ENCODE results near the gene SLC43A3. TPM values are rescaled to one million over a fixed set of nuclear protein-coding genes. Genes with fewer than 3 reads are reported as not detected.
A peak's percentile ranks its signal among the peaks of the same experiment; 100 is the strongest.
"Not testable (repeated sequence)": the region's sequence is repeated elsewhere in the genome, so short reads cannot be mapped to it uniquely, and the experiment has no call there.

SLC43A3 gene
- total RNA-seq, 1 donor, result 74.3 TPM

DNA sequence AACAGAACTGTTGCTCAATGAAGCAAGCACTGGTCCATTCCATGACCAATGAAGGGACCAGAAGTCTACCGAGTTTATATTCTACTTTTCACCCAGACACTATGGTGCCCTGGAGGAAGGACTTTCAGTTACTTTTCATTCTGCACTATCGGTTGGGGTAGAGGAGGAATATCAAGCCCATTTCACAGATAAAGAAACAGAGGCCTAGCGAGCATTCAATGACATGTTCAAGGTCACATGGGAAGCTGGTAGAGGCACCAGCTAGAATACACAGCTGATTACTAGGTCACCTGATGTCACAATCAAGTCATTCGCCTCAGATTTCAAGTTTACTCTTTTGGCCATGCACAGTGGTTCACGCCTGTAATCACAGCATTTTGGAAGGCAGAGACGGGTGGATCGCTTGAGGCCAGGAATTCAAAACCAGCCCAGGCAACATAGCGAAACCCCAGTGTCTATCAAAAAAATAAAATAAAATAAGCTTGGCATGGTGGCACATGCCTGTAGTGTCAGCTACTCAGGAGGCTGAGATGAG, 18.9 kb downstream of the SLC43A3 start:
- H3K4me3 ChIP-seq (ENCODE audit: low read depth, low read length), result no peak overlapping the region
- DNase-seq (ENCODE audit: low read depth), result no peak
- TF ChIP-seq, protein P1, sequence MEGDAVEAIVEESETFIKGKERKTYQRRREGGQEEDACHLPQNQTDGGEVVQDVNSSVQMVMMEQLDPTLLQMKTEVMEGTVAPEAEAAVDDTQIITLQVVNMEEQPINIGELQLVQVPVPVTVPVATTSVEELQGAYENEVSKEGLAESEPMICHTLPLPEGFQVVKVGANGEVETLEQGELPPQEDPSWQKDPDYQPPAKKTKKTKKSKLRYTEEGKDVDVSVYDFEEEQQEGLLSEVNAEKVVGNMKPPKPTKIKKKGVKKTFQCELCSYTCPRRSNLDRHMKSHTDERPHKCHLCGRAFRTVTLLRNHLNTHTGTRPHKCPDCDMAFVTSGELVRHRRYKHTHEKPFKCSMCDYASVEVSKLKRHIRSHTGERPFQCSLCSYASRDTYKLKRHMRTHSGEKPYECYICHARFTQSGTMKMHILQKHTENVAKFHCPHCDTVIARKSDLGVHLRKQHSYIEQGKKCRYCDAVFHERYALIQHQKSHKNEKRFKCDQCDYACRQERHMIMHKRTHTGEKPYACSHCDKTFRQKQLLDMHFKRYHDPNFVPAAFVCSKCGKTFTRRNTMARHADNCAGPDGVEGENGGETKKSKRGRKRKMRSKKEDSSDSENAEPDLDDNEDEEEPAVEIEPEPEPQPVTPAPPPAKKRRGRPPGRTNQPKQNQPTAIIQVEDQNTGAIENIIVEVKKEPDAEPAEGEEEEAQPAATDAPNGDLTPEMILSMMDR (IDR thresholded peaks at IDR 0.05; ENCODE audit: insufficient read depth, low read length), result no peak

DNA sequence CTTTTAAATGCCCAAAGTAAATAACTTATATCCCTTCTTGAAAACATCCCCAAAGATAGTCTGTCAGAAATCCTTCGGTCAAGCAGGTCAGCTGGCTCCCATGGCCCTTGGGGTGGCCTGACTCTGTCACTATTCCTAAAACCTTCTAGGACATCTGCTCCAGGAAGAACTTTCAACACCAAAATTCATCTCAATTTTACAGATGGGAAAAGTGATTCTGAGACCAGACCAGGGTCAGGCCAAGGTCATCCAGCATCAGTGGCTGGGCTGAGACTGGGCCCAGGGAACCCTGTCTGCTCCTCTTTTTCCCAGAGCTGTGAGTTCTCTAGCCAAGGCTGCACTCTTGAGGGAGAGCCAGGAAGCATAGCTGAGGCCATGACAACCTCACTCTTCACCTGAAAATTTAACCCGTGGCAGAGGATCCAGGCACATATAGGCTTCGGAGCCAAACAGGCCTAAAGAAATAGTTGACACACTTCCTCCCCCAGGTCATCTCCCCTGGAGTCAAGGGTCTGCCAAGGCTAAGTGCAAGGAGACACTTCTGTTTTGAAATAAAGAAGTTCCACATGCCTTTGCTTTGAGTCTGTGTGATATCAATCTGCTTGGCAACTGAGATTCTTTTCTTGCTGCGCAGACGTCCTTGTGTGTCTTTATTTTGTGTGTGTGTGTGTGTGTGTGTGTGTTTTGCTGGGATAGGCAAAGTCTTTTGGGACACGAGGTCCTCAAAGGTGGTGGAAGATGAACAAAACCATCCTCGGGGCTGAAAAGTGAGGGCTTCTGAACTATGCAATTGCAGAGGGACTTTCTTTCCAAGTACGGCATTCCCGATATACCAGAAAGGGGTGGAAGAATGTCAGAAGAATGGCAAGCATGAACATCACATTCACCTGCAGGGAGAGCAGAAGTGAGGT, 19.7 kb downstream of the SLC43A3 start:
- DNase-seq (ENCODE audit: low read depth), result no peak
- no peak overlapping the region for H3K4me3 ChIP-seq (ENCODE audit: low read depth, low read length)
- TF ChIP-seq, protein P1 (IDR thresholded peaks at IDR 0.05; ENCODE audit: insufficient read depth, low read length), result no peak

DNA sequence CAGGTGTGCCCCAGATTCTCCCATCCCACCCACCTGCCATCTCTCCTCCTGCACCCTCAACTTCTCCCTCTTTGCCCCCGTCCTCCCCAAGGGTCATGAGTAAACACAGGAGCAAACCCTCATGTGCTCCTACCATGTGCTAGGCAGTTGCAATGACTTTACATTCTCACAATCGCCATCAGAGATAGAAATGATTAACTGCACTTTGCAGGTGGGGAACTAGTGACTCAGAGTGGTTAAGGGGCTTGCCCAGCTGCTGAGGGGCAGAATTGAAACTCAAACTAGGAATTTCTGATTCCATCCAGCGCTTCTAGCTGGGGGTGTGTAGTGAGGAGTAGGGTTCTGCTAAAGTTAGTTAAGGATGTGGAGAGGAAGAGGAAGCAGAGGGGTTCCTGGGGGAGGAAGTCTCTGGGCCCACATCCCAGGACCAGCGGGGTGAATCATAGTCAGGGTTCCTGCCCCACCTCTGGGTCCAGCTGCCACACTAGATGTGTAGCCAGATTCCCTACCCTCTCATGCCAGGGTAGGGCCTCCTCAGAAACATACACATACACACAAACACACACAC, 20.5 kb downstream of the SLC43A3 start:
- H3K4me3 ChIP-seq (ENCODE audit: low read depth, low read length), result no peak overlapping the region
- TF ChIP-seq, protein P1 (IDR thresholded peaks at IDR 0.05; ENCODE audit: insufficient read depth, low read length), result no peak
- peak; percentile 15 for DNase-seq (ENCODE audit: low read depth)

DNA sequence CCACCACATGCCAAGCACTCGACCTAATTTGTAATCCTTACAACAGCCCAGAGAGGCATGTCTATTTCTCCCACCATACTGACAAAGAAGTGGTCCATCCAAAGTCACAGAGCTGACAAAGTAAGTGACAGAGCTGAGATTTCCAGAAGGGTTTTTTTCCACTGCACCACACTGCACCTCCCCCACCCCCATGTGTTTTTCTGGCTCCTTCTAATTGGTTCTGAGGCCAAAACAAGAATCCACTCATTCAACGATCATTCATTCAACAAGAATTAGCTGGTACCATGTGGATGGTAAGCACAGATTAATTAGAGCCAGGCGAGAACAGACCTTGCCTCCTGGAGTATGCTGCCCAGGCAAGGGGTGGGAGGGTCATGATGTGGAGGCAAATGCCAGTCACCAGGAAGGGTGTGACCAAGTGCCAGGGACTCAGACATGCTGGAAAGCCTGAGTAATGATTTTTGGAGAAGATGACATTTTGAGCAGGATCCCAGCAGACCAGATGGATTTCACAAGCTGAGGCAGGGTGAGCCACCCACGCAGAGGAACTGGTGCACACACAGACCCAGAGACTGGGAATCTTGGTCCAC, 21.6 kb downstream of the SLC43A3 start:
- DNase-seq (ENCODE audit: low read depth), result no peak
- no peak overlapping the region for H3K4me3 ChIP-seq (ENCODE audit: low read depth, low read length)
- TF ChIP-seq, protein P1 (IDR thresholded peaks at IDR 0.05; ENCODE audit: insufficient read depth, low read length), result no peak

DNA sequence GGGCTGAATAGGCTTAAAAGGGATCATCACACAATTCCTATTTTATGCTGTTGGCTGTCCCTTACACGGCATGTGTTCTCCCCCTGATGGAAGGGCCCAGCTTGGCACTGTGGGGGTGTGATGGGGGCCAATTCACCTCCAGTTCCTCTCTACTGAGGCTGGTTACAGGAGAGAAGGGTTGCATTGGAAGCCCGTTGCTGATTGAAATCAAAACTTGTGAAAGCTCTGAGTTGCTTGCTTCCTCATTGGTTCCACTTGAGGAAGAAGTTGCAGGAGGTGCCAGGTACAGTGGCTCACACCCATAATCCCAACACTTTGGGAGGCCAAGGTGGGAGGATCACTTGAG, 23.1 kb downstream of the SLC43A3 start:
- H3K4me3 ChIP-seq (ENCODE audit: low read depth, low read length), result no peak overlapping the region
- TF ChIP-seq, protein P1 (IDR thresholded peaks at IDR 0.05; ENCODE audit: insufficient read depth, low read length), result no peak
- no peak for DNase-seq (ENCODE audit: low read depth)

DNA sequence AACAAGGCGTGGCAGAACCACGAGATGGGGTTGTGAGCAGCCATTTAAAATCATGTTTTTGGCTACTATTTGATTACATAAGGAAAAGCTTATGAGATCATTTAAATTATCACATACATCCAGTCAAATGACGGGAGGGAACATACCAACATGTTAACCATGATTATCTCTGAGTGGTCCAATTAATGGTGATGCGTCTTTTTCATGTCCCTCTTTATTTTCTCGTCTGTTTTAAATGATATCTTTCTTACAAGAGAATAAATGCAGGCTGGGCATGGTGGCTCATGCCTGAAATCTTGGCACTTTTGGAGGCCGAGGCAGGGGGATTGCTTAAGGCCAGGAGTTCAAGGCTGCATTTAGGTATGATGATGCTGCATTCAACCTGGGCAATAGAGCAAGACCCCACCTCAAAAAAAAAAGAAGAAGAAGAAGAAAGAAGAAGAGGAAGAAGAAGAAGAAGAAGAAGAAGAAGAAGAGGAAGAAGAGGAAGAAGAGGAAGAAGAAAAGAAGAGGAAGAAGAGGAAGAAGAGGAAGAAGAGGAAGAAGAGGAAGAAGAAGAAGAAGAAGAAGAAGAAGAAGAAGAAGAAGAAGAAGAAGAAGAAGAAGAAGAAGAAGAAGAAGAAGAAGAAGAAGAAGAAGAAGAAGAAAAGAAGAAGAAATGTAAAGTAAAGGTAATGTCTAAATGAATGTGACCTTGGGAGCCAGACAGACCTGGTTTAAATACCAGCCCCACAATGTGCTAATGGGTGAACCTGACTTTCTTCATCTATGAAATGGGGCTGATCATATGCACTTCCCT, 23.7 kb downstream of the SLC43A3 start:
- H3K4me3 ChIP-seq (ENCODE audit: low read depth, low read length); DNase-seq (ENCODE audit: low read depth): not testable (repeated sequence)
